GM18505 (cell line): ENCODE measurements around the gene TIMP2.

Experiments
- ATAC-seq: cut with Tn5 transposase; IDR thresholded peaks from one replicate; pipeline ENCODE4 v1.9.1; 2021; ENCODE audit not compliant: unreplicated experiment
- POLR2A ChIP-seq: IDR thresholded peaks from 4 replicates; pipeline ENCODE4 v1.6.1; 2011; ENCODE audit warnings: borderline replicate concordance; ENCODE audit not compliant: insufficient read depth, insufficient read length; ENCODE audit errors: extremely low read depth

TIMP2 gene

GRCh38 chr17:78812855-78813254 lies 112.3 kb downstream of the TIMP2 start:
- ATAC-seq, result no peak
- no peak for TF ChIP-seq POLR2A

GRCh38 chr17:78808163-78808562 lies 117.0 kb downstream of the TIMP2 start:
- TF ChIP-seq POLR2A, result no peak
- ATAC-seq, result no peak

GRCh38 chr17:78806451-78806850 lies 118.7 kb downstream of the TIMP2 start:
- no peak for ATAC-seq
- TF ChIP-seq POLR2A, result no peak

GRCh38 chr17:78805301-78805700 lies 119.9 kb downstream of the TIMP2 start:
- ATAC-seq, result no peak
- TF ChIP-seq POLR2A, result no peak

- no peak for TF ChIP-seq POLR2A
- ATAC-seq, result no peak
Measured at GRCh38 chr17:78804777-78805176, 120.4 kb downstream of the TIMP2 start.

GRCh38 chr17:78803186-78803845 lies 121.9 kb downstream of the TIMP2 start:
- no peak for ATAC-seq

More at GRCh38 chr17:78803186-78803845, 121.9 kb downstream of the TIMP2 start:
- TF ChIP-seq POLR2A, result no peak
